Fibroblast of lung (primary cell): Measurements from ENCODE around the gene MRPS6. TPM values are rescaled to one million over a fixed set of nuclear protein-coding genes. Genes with fewer than 3 reads are reported as not detected.
A peak's percentile ranks its signal among the peaks of the same experiment; 100 is the strongest.

Experiments used
- DNase-seq, 2 donors: peaks; one replicate each; pipeline versions ENCODE4 v3.0.0 to v3.0.0-alpha.2; 2010; ENCODE audit warnings: low read depth in 2 of 2
- H2AFZ ChIP-seq: 2 replicates; pipeline ENCODE4 v1.5.1; 2012; ENCODE audit warnings: low read length, control low read depth, inconsistent platforms
- H3K27ac ChIP-seq: 2 replicates; pipeline ENCODE4 v1.5.1; 2011; ENCODE audit warnings: low read length, control low read depth; ENCODE audit not compliant: insufficient read depth
- H3K27me3 ChIP-seq: 2 replicates; pipeline ENCODE4 v1.5.1; 2011; ENCODE audit warnings: mild to moderate bottlenecking, low read length; ENCODE audit not compliant: control insufficient read depth, insufficient read depth
- H3K36me3 ChIP-seq: 2 replicates; pipeline ENCODE4 v1.5.1; 2011; ENCODE audit warnings: low read length; ENCODE audit not compliant: control insufficient read depth, insufficient read depth
- H3K4me1 ChIP-seq: 2 replicates; pipeline ENCODE4 v1.5.1; 2011; ENCODE audit warnings: low read length; ENCODE audit not compliant: control insufficient read depth, insufficient read depth; ENCODE audit errors: extremely low read depth
- H3K4me2 ChIP-seq: 2 replicates; pipeline ENCODE4 v1.5.1; 2011; ENCODE audit warnings: low read length, control low read depth; ENCODE audit not compliant: insufficient read depth; ENCODE audit errors: extremely low read depth
- H3K4me3 ChIP-seq, 4 experiments: fragments of 200-600 bp in 1 of 4; sonication (generic) in 1 of 4; replicated peaks in 1 of 4; 2 replicates each; pipeline ENCODE4 v1.5.1; 2011 to 2016; ENCODE audit warnings: low read length in 4 of 4, low read depth in 3 of 4, mild to moderate bottlenecking in 3 of 4, control low read depth in 2 of 4, inconsistent platforms in 1 of 4, mixed read lengths in 1 of 4; ENCODE audit not compliant: insufficient read depth in 1 of 4; ENCODE audit errors: control extremely low read depth in 1 of 4
- H3K79me2 ChIP-seq: 2 replicates; pipeline ENCODE4 v1.5.1; 2012; ENCODE audit warnings: mild to moderate bottlenecking, low read length, inconsistent platforms; ENCODE audit not compliant: control insufficient read depth, insufficient read depth
- H3K9ac ChIP-seq: 2 replicates; pipeline ENCODE4 v1.5.1; 2011; ENCODE audit warnings: mild to moderate bottlenecking, low read length, control low read depth; ENCODE audit not compliant: insufficient read depth
- H3K9me3 ChIP-seq: 2 replicates; pipeline ENCODE4 v1.5.1; 2012; ENCODE audit warnings: low read depth, low read length; ENCODE audit not compliant: control insufficient read depth, insufficient read depth
- H4K20me1 ChIP-seq: 2 replicates; pipeline ENCODE4 v1.5.1; 2011; ENCODE audit warnings: low read length; ENCODE audit not compliant: control insufficient read depth, insufficient read depth; ENCODE audit errors: extremely low read depth
- CTCF ChIP-seq, 2 donors: IDR thresholded peaks in 1 of 2; conservative IDR thresholded peaks in 1 of 2; 1 replicate in 1 of 2; 2 replicates in 1 of 2; pipeline ENCODE4 v1.5.1; 2011 to 2012; ENCODE audit warnings: low read length in 2 of 2, control low read depth in 1 of 2, inconsistent platforms in 1 of 2, low read depth in 1 of 2, mild to moderate bottlenecking in 1 of 2
- EZH2 ChIP-seq: IDR thresholded peaks from 2 replicates; pipeline ENCODE4 v1.5.1; 2012; ENCODE audit warnings: low read length, control low read depth, mild to moderate bottlenecking; ENCODE audit errors: missing control alignments
- polyA plus RNA-seq, 2 donors: library from polyadenylated mRNA; depleted of rRNA in 1 of 2; stranded (reverse) in 1 of 2; unstranded in 1 of 2; fragments of >200 nt; gene quantifications; 2 replicates each; pipeline ENCODE4 v1.2.1, GENCODE V29; 2011 to 2012; ENCODE audit warnings: missing spikeins in 1 of 2
- total RNA-seq: library from RNA; depleted of rRNA; stranded (reverse); fragments of >200 nt; gene quantifications from 2 replicates; pipeline ENCODE4 v1.2.1, GENCODE V29; 2014

MRPS6 gene
- total and polyA plus RNA-seq, 2 donors (not counting 1 experiment from before 2014, with no cell fraction given), result 20.0 to 45.6 TPM

DNA sequence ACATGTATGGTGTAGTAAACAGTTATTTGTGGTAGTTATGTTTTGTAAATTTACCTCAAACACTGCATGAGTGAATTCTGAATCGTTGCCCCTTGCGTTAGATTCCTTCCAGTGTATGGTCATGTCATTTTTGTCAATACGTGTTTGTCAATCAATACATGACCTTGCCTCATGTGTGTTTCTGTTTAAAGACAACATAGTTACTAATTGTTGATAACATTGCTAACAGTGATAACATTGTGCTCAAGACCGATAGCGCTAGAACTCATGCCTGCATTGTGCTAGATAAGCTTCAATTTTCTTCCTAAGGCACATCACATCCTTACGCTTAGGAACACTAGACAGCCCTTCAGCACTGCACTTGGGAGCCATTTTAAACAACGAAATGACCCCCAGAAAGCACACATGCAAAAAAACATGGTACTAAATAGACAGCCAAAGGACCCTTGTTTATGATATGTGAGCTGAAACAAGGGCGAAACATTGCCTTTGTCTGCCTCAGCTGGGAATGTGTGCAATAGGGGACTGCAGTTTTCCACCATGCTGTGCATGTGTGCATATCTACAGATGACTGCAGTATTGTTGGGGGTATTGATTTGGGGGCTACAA lies 37.3 kb downstream of the MRPS6 start:
- H3K4me2 ChIP-seq, result no peak overlapping the region
- H3K36me3 ChIP-seq, result no peaks in the 10 kb centered on the region
- TF ChIP-seq CTCF (conservative IDR thresholded peaks at IDR 0.05 in 1 of 2, IDR thresholded peaks at IDR 0.05 in 1 of 2; ENCODE audit: low read depth in 1 of 2, low read length in 2 of 2), result no peak
- TF ChIP-seq EZH2, result no peak
- no peak overlapping the region for H3K27ac ChIP-seq
- H2AFZ ChIP-seq, result no peak overlapping the region
- H3K9me3 ChIP-seq, result no peaks in the 10 kb centered on the region
- DNase-seq, result no peak
- no peaks in the 10 kb centered on the region for H3K27me3 ChIP-seq
- peaks cover 2% of the 10 kb centered on the region for H3K79me2 ChIP-seq
- H3K4me1 ChIP-seq, result no peaks in the 10 kb centered on the region
- H4K20me1 ChIP-seq, result no peaks in the 10 kb centered on the region
- H3K9ac ChIP-seq, result no peak overlapping the region
- H3K4me3 ChIP-seq, result no peak overlapping the region

DNA sequence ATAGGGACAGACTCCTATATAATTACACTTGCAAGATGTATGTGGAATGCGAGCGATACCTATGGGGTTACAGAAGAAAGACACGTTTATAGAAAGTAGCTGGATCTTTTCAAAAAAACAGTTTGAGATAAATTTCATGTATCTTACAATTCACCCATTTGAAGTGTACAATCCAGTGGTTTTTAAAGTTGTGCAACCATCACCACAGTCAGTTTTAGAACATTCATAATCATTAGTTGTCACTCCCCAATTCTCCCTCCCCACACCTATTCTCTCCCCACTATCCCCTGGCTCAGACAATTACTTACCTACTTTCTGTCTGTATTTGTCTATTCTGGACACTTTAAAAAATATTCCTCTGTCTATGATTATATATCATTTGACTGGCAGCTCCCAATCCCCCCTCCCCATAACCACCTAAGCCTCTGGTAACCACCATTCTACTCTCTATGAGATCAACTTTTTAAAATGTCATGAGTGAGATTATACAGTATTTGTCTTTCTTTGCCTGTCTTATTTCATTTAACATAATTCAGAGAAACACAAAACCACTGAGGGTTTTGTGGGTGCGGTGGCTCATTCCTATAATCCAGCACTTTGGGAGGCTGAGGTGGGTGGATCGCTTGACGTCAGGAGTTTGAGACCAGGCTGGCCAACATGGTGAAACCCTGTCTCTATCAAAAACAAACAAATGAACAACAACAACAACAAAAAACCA lies 39.1 kb downstream of the MRPS6 start:
- Histone ChIP-seq H3K36me3 (no peaks in the 10 kb centered on the region), H3K79me2 (peaks cover 2% of the 10 kb centered on the region)
- TF ChIP-seq CTCF (conservative IDR thresholded peaks at IDR 0.05 in 1 of 2, IDR thresholded peaks at IDR 0.05 in 1 of 2; ENCODE audit: low read depth in 1 of 2, low read length in 2 of 2) (no peak), EZH2 (no peak)

DNA sequence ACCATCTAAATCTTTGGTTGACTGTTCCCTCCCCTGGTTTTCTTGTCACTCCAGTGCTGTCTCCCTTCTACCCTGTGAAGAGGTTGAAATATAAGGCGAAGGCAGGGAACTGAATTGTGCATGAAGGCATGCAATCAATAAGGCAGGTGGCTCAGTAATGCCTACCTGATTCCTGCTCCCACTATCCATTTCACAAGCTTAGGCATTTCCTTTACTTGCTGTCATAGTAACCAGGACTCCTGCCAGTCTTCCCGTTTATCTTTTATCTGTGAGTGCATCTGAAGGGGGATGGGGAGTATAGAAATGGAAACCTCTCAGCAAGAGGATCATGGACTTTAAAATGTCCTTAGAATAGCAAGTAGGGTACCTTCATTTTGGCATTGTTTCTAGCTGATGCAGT lies 40.5 kb downstream of the MRPS6 start:
- Histone ChIP-seq H3K36me3 (no peaks in the 10 kb centered on the region), H3K4me1 (no peaks in the 10 kb centered on the region), H2AFZ (no peak overlapping the region), H3K9ac (no peak overlapping the region), H3K4me3 (no peak overlapping the region), H3K9me3 (no peaks in the 10 kb centered on the region), H3K4me2 (no peak overlapping the region), H4K20me1 (no peaks in the 10 kb centered on the region), H3K27ac (no peak overlapping the region), H3K27me3 (no peaks in the 10 kb centered on the region), H3K79me2 (no peaks in the 10 kb centered on the region)
- no peak for DNase-seq
- no peak for TF ChIP-seq CTCF (conservative IDR thresholded peaks at IDR 0.05 in 1 of 2, IDR thresholded peaks at IDR 0.05 in 1 of 2; ENCODE audit: low read depth in 1 of 2, low read length in 2 of 2)
- TF ChIP-seq EZH2, result no peak

More for the DNA sequence above, 39.1 kb downstream of the MRPS6 start:
- Histone ChIP-seq H3K4me2 (no peak overlapping the region), H3K9me3 (no peaks in the 10 kb centered on the region), H4K20me1 (no peaks in the 10 kb centered on the region), H3K4me3 (no peak overlapping the region), H3K9ac (no peak overlapping the region), H3K4me1 (no peaks in the 10 kb centered on the region), H3K27me3 (no peaks in the 10 kb centered on the region), H2AFZ (no peak overlapping the region), H3K27ac (no peak overlapping the region)
- peak in 1 of 2 donors; percentile 55 for DNase-seq
